Caco-2 (cell line): ENCODE results near the gene FAM3D. TPM values are rescaled to one million over a fixed set of nuclear protein-coding genes. Genes with fewer than 3 reads are reported as not detected.
"Not testable (repeated sequence)": the region's sequence is repeated elsewhere in the genome, so short reads cannot be mapped to it uniquely, and the experiment has no call there.

ENCODE experiments used
- BruUV-seq: library from RNA; stranded (reverse); fragments of 400-500 nt; replicated peaks from 2 replicates; lab custom pipeline; 2021; lab: Mats Ljungman, UMichigan
- CTCF ChIA-PET: fragments of 300-600 bp; sonication (Branson Sonifier 250); formaldehyde crosslinking; loops from one replicate; lab custom pipeline; 2022; ENCODE audit warnings: antibody characterized with exemption; lab: Charles Lee
- POLR2A ChIA-PET: fragments of 300-600 bp; sonication (Branson Sonifier 250); formaldehyde crosslinking; loops from one replicate; lab custom pipeline; 2022; ENCODE audit warnings: antibody characterized with exemption; lab: Charles Lee
- DNase-seq, 2 experiments: peaks; one replicate each; pipeline versions ENCODE4 v3.0.0 to v3.0.0-alpha.2; 2020 to 2022
- H3K27me3 ChIP-seq: replicated peaks from 2 replicates; pipeline ENCODE4 v1.6.0; 2011; ENCODE audit warnings: low read length; ENCODE audit not compliant: control insufficient read depth, insufficient read depth
- H3K36me3 ChIP-seq: 2 replicates; pipeline ENCODE4 v1.5.1; 2011; ENCODE audit warnings: low read length; ENCODE audit not compliant: control insufficient read depth, insufficient read depth
- H3K4me1 ChIP-seq: fragments of 250-450 bp; sonication (Bioruptor Pico); 2 replicates; pipeline ENCODE4 v1.5.1; 2020; ENCODE audit warnings: mild to moderate bottlenecking
- H3K4me3 ChIP-seq: 2 replicates; pipeline ENCODE4 v1.5.1; 2011; ENCODE audit warnings: low read depth, mild to moderate bottlenecking, control low read depth, low read length
- H3K9me3 ChIP-seq: fragments of 250-450 bp; sonication (Bioruptor Pico); 2 replicates; pipeline ENCODE4 v1.5.1; 2020; ENCODE audit warnings: mild to moderate bottlenecking, moderate library complexity
- H3K27ac Mint-ChIP-seq: one replicate; pipeline ENCODE4 v1.8.0; 2022; ENCODE audit warnings: mixed read lengths; ENCODE audit not compliant: unreplicated experiment
- H3K27me3 Mint-ChIP-seq: one replicate; pipeline ENCODE4 v1.8.0; 2022; ENCODE audit warnings: mixed read lengths; ENCODE audit not compliant: insufficient read depth, unreplicated experiment
- H3K36me3 Mint-ChIP-seq: one replicate; pipeline ENCODE4 v1.8.0; 2022; ENCODE audit warnings: mild to moderate bottlenecking, mixed read lengths; ENCODE audit not compliant: insufficient read depth, unreplicated experiment
- H3K4me1 Mint-ChIP-seq: one replicate; pipeline ENCODE4 v1.8.0; 2022; ENCODE audit warnings: low read depth, mixed read lengths; ENCODE audit not compliant: unreplicated experiment
- H3K4me3 Mint-ChIP-seq: one replicate; pipeline ENCODE4 v1.8.0; 2022; ENCODE audit warnings: mild to moderate bottlenecking, moderate library complexity, mixed read lengths; ENCODE audit not compliant: unreplicated experiment
- H3K9me3 Mint-ChIP-seq: one replicate; pipeline ENCODE4 v1.8.0; 2022; ENCODE audit warnings: mixed read lengths; ENCODE audit not compliant: unreplicated experiment
- CTCF ChIP-seq, 2 experiments: fragments of 200-600 bp in 1 of 2; IDR thresholded peaks; 1 replicate in 1 of 2; 2 replicates in 1 of 2; pipeline versions ENCODE4 v1.5.1 to v1.8.0; 2011 to 2022; ENCODE audit warnings: antibody characterized with exemption in 1 of 2, control low read depth in 1 of 2, inconsistent platforms in 1 of 2, low read depth in 1 of 2, low read length in 1 of 2, mild to moderate bottlenecking in 1 of 2, moderate library complexity in 1 of 2; ENCODE audit not compliant: insufficient read depth in 1 of 2, severe bottlenecking in 1 of 2, unreplicated experiment in 1 of 2
- intact Hi-C: fragments of 100-400 bp; cut with micrococcal nuclease; formaldehyde crosslinking; loops from one replicate; pipeline ENCODE4 v1.10.0; 2022; ENCODE audit not compliant: unreplicated experiment
- total RNA-seq: library from RNA; stranded (reverse); gene quantifications from 2 replicates; pipeline ENCODE4 v1.2.3, GENCODE V29; 2022

FAM3D gene
- total RNA-seq, 1 experiment from 2014 or later, result not detected

DNA sequence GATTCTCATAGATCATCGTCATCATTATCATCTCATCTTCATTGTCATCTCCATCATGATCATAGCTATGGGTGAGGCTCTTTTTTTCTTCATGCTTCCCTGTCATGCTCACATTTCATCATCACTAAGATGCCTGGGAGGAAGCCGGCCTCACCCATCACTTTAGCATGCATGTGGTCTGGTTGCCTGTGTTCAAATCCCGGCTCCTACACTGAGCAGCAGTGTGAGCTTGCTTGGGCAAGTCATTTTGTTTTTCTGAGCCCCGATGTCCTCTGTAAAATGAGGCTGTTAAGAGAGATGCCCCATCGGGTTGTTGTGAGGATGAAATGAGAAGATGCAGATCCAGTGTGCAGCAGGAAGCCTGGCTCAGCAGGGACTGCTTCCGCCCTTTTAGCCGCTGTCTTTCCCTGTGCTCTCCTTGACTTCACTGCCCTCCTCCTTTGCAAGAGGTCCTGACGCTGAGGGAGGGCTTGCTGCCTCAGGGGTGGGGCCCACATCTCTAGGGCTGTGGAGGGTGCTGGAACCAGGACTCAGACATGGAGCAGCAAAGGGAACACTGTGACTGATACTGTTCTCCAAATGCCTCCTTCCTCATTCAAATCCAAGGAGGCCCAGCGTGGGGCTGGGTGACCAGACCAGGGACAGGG is 14.4 kb upstream of the FAM3D start:
- Mint-ChIP-seq H3K9me3 (peaks cover 12% of the 10 kb centered on the region), H3K4me1 (no peaks in the 10 kb centered on the region), H3K36me3 (no peaks in the 10 kb centered on the region), H3K27ac (no peak overlapping the region), H3K4me3 (no peak overlapping the region), H3K27me3 (peaks cover 10% of the 10 kb centered on the region)
- Histone ChIP-seq H3K9me3 (no peaks in the 10 kb centered on the region), H3K27me3 (no peaks in the 10 kb centered on the region), H3K4me1 (no peaks in the 10 kb centered on the region), H3K36me3 (no peaks in the 10 kb centered on the region), H3K4me3 (no peak overlapping the region)
- TF ChIP-seq CTCF (IDR thresholded peaks at IDR 0.05; ENCODE audit: insufficient read depth in 1 of 2, low read depth in 1 of 2, low read length in 1 of 2, severe bottlenecking in 1 of 2, unreplicated experiment in 1 of 2), result no peak
- CTCF ChIA-PET, result no interaction called here
- no peak for DNase-seq
- BruUV-seq, result no TSS peak
- intact Hi-C loops, result no loop called here
- POLR2A ChIA-PET, result no interaction called here

GRCh38 chr3:58679974-58680666 is 13.5 kb upstream of the FAM3D start:
- intact Hi-C loops, result no loop called here
- Histone ChIP-seq H3K4me3 (no peak overlapping the region), H3K27me3 (no peaks in the 10 kb centered on the region), H3K4me1 (no peaks in the 10 kb centered on the region), H3K36me3 (no peaks in the 10 kb centered on the region), H3K9me3 (no peaks in the 10 kb centered on the region)
- no TSS peak for BruUV-seq
- CTCF ChIA-PET, result no interaction called here
- no peak for DNase-seq
- Mint-ChIP-seq H3K36me3 (no peaks in the 10 kb centered on the region), H3K4me3 (no peak overlapping the region), H3K27me3 (peaks cover 18% of the 10 kb centered on the region), H3K27ac (no peak overlapping the region), H3K4me1 (no peaks in the 10 kb centered on the region), H3K9me3 (peaks cover 12% of the 10 kb centered on the region)
- TF ChIP-seq CTCF (IDR thresholded peaks at IDR 0.05; ENCODE audit: insufficient read depth in 1 of 2, low read depth in 1 of 2, low read length in 1 of 2, severe bottlenecking in 1 of 2, unreplicated experiment in 1 of 2), result no peak
- POLR2A ChIA-PET, result no interaction called here

DNA sequence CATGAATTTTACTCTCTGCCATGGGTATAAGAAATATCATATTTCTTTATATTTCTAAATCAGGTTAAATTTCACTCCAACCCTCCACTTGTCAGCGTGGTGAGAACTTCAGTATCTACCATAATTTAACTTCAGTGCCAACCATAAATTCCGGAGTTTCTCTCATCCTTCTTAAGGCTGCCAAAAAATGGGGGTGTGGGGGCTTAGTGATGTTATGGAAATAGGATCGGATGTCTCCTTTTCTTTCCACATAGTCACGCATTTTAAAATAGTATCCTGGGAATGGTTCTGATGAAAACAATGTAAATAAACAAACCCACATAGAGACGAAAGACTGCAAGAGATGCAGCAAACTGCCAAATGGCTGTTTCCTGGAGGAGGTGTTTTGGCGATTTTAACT is 12.9 kb upstream of the FAM3D start:
- ChIA-PET POLR2A (no interaction called here), CTCF (no interaction called here)
- no peaks in the 10 kb centered on the region for H3K36me3 Mint-ChIP-seq
- Histone ChIP-seq H3K4me1 (no peaks in the 10 kb centered on the region), H3K9me3 (no peaks in the 10 kb centered on the region), H3K27me3 (no peaks in the 10 kb centered on the region), H3K36me3 (no peaks in the 10 kb centered on the region), H3K4me3 (no peak overlapping the region)
- intact Hi-C loops, result no loop called here
- no TSS peak for BruUV-seq
- peaks cover 9% of the 10 kb centered on the region for H3K9me3 Mint-ChIP-seq
- no peak for DNase-seq
- H3K27ac Mint-ChIP-seq, result no peak overlapping the region
- TF ChIP-seq CTCF (IDR thresholded peaks at IDR 0.05; ENCODE audit: insufficient read depth in 1 of 2, low read depth in 1 of 2, low read length in 1 of 2, severe bottlenecking in 1 of 2, unreplicated experiment in 1 of 2), result no peak
- H3K4me3 Mint-ChIP-seq, result no peak overlapping the region
- H3K27me3 Mint-ChIP-seq, result peaks cover 18% of the 10 kb centered on the region
- no peaks in the 10 kb centered on the region for H3K4me1 Mint-ChIP-seq

- intact Hi-C loops, H3K36me3 Mint-ChIP-seq: not testable (repeated sequence)
Observed at GRCh38 chr3:58678177-58678970, 11.8 kb upstream of the FAM3D start.

More at GRCh38 chr3:58678177-58678970, 11.8 kb upstream of the FAM3D start:
- POLR2A ChIA-PET, H3K4me3 Mint-ChIP-seq, H3K27me3 ChIP-seq, H3K9me3 ChIP-seq, H3K4me1 Mint-ChIP-seq, H3K27ac Mint-ChIP-seq, H3K4me3 ChIP-seq, H3K9me3 Mint-ChIP-seq, CTCF ChIA-PET, H3K4me1 ChIP-seq, DNase-seq, H3K36me3 ChIP-seq, BruUV-seq: not testable (repeated sequence)
- peaks cover 18% of the 10 kb centered on the region for H3K27me3 Mint-ChIP-seq
